ENCODE measurements around the gene PPP1R14B.
"Not testable (repeated sequence)": the region's sequence is repeated elsewhere in the genome, so short reads cannot be mapped to it uniquely, and the experiment has no call there.

The PPP1R14B gene

DNA sequence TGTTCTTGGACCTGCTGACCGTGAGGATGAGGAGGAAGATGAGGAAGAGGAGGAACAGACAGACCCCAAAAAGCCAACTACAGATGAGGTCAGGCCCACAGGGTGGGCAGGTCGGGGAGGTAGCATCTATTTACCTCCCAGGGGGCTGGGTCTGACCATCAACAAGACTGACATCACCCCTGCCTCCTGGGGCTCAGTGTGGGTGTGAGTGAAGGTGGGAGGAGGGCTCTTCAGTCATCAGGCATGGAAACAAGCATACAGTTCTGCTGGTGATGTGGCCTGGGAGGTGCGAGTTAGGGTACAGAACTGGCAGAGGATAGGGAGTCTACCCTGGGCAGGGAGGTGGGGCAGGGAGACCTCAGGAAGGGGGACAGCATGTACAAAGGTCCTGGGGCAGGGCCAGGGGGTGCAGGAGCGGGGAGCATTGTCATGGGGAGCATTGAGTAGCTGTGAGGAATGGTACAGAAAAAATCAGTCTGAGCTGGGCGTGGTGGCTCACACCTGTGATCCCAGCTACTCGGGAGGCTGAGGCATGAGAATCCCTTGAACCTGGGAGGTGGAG lies 13.5 kb upstream of the PPP1R14B start:
- DNase-seq (ENCODE audit: low read depth) = no peak

- no peak for DNase-seq (ENCODE audit: low read depth)
Measured at GRCh38 chr11:64259533-64260067, 12.9 kb upstream of the PPP1R14B start.

- no peak for DNase-seq (ENCODE audit: low read depth)
Measured at GRCh38 chr11:64258946-64259532, 12.3 kb upstream of the PPP1R14B start.

DNA sequence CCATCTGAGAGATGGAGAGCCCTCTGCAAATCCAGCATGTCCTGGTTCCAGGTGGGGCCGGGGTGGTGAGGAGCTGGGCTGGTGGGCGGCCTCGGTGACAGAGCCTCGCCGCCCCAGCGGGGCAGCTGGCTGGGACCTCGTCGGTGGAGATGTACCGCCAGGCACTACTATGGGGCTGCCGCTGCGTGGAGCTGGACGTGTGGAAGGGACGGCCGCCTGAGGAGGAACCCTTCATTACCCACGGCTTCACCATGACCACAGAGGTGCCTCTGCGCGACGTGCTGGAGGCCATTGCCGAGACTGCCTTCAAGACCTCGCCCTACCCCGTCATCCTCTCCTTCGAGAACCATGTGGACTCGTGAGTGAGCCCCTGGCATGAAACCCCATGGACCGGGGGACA lies 11.6 kb upstream of the PPP1R14B start:
- no peak for DNase-seq (ENCODE audit: low read depth)

DNA sequence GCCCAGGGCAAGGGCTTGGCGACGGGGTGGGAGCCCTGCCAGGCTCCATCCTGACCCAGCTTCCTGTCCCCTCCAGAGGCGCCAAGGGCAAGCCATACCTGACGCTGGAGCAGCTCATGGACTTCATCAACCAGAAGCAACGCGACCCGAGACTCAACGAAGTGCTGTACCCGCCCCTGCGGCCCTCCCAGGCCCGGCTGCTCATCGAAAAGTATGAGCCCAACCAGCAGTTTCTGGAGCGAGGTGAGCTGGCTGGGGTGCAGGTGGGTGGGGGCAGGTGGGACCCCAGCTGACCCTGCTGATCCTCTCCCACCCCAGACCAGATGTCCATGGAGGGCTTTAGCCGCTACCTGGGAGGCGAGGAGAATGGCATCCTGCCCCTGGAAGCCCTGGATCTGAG lies 9.6 kb upstream of the PPP1R14B start:
- DNase-seq (ENCODE audit: low read depth) = no peak

GRCh38 chr11:64255135-64256128 lies 8.7 kb upstream of the PPP1R14B start:
- no peak for DNase-seq (ENCODE audit: low read depth)

DNA sequence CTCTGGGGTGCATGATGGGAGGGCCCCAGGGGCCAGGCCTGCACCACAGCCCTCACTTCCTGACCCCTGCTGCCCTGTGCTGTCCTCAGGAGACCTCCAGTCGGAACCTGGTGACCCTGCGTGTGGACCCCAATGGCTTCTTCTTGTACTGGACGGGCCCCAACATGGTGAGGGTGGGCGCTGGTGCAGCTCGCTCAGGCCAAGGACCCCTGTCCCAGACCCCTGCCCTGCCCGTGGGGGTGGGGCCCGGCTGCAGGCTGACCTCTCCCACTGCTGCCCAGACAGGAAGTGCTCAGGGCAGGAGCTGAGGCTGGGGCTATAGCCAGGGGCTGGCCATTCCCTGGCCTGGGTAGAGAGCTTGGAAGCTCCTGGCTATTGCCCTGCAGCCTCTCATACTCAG lies 7.6 kb upstream of the PPP1R14B start:
- no peak for DNase-seq (ENCODE audit: low read depth)

- no peak for DNase-seq (ENCODE audit: low read depth)
Measured at GRCh38 chr11:64253481-64253880, 6.7 kb upstream of the PPP1R14B start.

DNA sequence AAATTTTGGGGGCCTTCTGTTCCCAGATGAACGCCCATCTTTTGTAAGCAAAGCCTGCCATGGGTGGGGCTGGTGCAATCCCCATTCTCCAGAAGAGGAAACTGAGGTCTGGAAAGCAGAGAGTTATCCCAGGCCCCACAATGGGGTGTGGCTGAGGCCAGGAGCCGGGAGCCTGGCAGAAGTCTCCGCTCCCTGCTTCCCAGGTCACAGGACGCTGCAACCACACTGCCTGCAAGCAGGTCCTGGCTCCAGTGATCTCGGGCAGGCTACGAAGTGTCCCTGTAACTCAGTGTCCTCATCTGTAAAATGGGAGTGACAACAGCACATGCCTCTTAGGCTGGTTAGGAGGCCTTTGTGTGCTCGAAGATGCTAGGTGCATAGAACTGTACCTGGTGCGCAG lies 6.3 kb upstream of the PPP1R14B start:
- DNase-seq (ENCODE audit: low read depth) = no peak

- DNase-seq (ENCODE audit: low read depth) = no peak
Measured at GRCh38 chr11:64252003-64252872, 5.5 kb upstream of the PPP1R14B start.

GRCh38 chr11:64251753-64252002 lies 4.9 kb upstream of the PPP1R14B start:
- DNase-seq (ENCODE audit: low read depth) = no peak

DNA sequence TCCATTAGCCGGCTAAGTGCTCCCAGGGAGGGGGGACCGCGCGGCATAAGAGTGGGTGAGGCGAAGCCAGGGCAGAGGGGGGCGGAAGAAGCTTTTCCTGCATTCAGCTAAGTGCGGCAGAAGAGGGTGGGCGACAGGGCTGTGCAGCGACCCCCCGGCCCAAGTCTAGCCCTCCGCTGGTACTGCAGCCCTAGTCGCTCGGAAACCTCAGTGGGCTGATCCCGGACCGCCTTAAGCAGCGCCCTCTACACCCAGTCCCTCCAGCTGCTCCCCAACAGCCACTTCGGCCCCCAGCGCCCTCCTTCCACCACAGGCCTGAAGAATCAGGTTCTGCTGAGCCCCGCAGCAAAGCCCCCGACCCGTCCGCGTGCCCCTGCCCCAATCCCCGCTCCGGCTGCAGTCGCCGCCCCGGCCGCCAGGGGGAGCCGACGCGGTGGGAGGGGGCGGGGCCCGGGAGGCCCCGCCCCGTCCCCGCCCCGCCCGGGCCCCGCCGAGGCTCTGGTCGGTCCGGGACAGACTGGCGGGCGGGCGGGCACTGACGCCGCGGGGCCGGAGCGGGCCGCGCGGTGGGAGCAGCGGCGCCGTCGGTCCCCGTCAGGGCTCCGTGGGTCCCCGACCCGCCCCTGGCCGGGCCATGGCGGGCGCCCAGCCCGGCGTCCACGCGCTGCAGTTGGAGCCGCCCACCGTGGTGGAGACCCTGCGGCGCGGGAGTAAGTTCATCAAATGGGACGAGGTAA lies 4.4 kb upstream of the PPP1R14B start, which contains the start of gene PLCB3:
PLCB3 (plus strand) TSS at position 515 of the 737 bp plus-strand sequence; CDS start at position 635, 120 bp downstream.
- no peak for DNase-seq (ENCODE audit: low read depth)

GRCh38 chr11:64250415-64251015 lies 3.8 kb upstream of the PPP1R14B start:
- no peak for DNase-seq (ENCODE audit: low read depth)

DNA sequence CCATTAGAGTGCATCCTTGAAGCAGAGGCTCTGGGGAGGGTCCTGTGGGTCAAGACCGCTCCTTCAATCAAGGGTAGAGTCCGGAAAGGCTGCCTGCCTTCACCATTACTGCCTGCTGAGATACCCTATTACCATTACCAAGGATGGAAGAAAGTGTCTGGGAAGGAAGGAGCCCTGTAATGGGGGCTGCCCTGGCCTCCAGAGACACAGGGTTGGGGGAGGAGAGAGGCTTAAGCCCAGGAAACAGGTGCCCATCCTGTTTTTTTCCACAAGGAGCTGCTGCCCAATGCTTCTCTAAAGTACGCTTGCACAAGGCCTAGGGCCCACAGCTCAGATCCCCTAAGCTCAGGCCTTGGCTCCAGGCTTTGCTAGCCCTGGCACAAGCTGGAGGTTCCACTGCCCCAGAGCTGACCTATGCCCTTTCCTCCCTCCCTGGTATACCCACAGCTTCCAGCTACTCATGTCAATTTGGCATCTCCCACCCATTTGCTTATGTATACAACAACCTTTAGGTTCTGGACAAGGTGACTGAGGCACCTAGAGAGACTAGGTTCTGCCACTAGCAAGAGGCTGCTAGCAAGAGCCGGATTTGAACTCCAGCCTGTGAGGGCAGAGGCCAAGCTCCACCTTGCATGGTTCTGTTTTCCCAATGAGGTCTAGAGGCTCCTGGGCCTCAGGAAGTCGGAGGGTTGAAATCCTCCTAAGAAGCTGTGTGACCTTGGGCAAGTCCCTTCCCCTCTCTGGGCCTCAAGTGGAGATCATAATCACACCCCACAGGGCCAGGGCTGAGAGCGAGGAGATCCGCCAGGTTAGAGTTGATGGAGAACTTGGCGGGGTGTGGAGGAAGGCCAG lies 3.0 kb upstream of the PPP1R14B start:
- no peak for DNase-seq (ENCODE audit: low read depth)

DNA sequence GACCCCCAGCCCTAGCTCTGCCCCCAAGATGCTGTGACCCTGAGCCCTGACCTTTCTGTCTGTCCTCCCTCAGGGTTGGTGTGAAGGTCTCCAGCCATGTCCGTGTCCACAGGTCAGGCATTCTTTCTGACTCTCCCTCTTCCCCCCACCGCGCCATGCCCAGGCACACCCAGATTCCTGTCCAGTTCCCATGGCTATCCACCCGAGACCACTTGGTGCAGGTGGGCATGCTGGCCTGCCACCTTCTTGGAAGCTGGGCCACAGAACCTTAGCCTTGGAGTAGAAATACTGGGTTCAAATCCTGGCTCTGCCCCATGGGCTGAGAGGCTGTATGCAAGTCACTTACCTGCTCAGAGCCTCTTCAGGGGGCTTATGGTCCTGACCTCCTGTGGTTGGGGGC lies 2.3 kb upstream of the PPP1R14B start:
- DNase-seq (ENCODE audit: low read depth) = no peak

DNA sequence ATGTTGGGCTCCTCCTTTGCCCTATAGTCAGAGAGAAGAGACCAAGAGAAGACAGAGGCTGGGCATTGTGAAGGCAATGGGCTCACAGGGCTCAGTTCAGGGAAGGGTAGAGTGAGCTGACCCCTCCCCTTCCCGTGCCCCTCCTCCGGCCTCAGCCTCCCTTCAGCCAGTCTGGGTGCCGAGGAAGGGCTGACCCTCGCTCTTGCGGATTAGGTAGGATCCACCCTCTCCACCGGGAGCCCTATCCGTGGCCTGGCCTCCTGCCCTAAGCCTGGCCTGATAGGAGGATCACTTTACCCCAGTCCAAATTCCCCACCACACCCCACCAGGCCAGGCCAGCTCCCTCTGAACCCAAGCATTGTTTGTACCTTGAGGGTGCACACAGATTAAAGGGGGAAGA lies 1.8 kb upstream of the PPP1R14B start:
- no peak for DNase-seq (ENCODE audit: low read depth)

DNA sequence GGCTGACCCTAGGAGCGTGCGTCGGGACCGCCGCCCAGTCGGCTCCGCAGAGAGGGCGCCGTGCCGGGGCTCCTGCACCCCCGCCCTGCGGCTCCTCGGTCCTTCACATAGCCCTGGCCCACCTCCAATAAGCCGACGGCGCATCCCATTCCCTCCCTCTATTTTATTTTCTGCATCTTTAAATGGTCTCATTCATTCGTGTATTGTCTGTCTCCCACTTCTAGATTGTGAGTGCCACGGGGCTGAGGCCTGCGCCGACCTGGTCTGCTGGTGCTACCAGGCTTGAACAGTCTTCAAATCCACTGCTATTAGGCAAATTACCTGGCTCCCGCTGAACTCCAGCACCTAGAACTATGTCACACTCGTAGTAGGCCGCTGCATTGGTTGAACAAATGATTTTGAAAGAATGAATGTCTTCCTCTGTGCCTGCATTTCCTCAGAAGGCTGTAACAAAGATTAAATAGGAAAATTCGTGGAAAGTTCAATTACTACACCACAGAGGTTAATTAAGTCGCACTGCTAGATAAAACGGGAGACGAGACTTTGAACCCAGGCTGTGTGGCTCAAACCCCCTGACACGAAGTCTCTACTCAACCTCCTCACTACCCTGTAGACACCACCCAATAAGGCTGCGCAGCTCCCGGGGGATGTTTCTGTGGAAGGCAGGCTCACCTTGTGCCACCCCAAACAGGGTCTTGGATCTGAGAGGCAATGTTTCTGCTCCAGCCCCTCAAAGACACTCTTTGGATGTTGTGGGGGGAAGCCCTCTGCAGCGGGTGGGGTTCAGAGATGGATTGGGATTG lies 1.2 kb upstream of the PPP1R14B start:
- DNase-seq (ENCODE audit: low read depth) = no peak

DNA sequence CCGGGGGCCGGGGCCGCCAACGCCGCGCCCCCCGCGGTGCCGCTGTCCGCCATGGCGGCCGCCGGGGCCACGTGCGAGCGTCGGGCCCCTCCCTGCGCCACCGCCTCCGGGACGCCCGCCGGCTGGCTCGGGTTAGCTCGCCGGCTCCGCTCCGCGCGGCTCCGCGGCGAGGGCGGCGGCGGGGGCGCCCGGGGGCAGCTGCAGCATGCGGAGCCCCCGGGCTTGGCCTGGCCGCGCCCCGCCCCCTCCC lies 197 bp downstream of the PPP1R14B start:
- not testable (repeated sequence) for DNase-seq (ENCODE audit: low read depth)
